Jurkat, Clone E6-1 (cell line): ENCODE results near the gene POU2F1.
"Not testable (repeated sequence)": the region's sequence is repeated elsewhere in the genome, so short reads cannot be mapped to it uniquely, and the experiment has no call there.

ENCODE experiments used
- DNase-seq: peaks from one replicate; pipeline ENCODE4 v3.0.0-alpha.2; 2011; ENCODE audit warnings: low read depth, low spot score
- H3K4me3 ChIP-seq: 2 replicates; pipeline ENCODE4 v1.5.1; 2011; ENCODE audit warnings: mild to moderate bottlenecking, low read length, control low read depth, moderate library complexity

The POU2F1 gene

DNA sequence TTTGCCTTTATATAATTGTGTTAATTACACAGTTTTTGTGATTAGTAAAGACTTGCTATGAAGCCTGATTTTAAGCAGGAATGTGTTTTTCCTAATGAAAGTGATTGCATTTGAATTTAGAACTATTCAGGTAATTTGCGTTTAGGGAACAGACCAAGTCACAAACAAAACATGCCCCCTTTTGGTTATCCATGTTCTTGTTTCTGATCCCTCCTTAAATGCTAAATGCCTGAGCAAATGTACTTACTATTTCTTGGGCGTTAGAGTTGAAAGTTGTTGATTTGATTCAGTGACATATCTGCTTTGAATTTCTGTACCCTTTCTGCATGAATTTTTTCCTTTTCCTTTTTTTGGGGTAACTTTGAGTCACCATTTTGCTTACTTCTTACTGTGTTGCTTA is 5.2 kb downstream of the POU2F1 start:
- no peak overlapping the region for H3K4me3 ChIP-seq
- no peak for DNase-seq

DNA sequence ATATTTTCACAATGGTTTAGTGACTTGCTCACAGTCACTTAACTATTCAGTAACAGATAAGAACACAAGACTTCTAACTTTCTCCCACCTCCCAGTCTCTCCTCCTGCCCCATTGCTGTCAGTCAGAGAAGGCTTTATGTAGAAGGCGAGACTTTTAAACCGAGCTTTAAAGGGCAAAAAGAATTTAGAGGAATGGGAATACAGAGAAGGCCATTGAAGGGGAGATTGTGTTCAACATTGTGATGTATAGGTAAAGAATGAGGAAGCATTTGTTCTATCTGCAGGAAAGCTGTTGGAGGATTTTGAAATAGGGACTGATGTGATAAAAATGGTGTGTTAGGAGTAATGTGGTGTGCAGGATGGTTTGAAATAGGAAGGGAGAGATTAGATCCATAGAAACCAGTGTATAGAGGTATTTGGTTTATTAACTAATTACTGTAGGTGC is 7.3 kb downstream of the POU2F1 start:
- no peak overlapping the region for H3K4me3 ChIP-seq
- no peak for DNase-seq

DNA sequence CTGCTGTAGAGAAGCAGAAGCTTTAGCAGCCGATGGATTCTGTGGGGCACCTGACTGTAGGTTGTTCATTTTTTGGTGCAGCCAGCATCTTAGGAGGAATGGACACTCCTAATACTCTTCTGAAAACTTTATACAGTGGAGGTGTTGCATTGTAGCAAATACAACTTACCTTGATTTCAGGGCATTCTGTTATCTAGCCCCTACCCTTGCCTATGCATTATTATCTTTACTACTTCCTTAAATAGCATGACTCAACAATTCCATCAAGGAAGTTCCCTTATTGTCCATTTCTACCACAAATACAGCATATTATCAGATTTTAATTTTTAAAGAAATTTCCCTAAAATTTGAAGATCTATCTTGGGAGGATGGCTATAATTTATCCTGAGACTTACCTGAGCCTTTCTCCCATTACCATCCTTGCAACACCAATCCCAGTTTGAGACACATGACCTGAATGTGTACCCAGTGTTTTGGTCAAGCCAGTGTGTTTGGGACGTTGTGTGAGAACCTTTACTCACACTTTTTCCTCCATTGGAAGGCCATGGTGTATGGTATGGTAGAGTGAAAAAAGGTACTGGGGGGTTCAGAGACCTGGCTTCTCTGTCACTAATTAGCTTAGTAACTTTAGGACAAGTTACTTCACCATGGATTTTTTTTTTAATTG is 9.2 kb downstream of the POU2F1 start:
- no peak overlapping the region for H3K4me3 ChIP-seq
- DNase-seq, result no peak

DNA sequence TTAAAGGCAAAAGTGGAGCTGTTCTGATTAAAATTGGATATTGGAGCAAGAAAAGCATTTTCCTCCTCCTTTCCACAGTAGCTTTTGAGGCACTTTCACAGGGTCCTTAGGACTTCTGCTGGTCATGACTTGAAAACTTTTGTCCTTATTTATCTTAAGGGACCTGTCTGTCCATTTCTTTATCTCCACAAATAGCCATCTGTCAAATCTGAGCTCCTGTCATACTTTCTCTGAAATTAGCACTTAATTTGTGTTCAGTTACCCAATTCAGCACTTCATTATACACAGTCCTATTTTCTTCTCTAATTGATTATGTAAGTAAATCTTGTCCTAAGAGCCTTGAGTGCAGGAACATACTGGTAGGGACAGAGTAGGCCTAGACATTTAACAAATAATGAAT is 9.8 kb downstream of the POU2F1 start:
- no peak for DNase-seq
- H3K4me3 ChIP-seq, result no peak overlapping the region

DNA sequence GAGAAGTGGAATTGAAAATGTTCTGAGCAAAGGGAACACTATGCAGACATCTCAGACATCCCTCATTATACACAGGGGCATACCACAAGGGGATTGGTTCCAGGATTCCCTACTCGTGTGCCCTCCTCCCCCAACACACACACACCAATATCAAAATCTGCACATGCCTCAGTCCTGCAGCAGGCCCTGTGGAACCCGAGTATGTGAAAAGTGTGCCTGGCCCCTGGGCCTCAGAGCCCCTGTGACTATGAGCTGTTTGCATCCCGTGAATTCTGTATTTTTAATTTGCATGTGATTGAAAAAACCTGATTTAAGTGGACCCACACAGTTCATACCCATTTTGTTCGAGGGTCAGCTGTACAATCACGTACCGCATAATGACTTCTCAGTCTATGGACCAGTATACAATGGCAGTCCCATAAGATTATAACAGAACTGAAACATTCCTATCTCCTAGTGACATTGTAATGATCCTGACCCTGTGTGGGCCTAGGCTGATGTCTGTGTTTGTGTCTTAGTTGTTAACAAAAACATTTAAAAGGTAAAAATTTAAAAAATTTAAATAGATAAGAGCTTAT is 11.3 kb downstream of the POU2F1 start:
- no peak for DNase-seq
- no peak overlapping the region for H3K4me3 ChIP-seq

DNA sequence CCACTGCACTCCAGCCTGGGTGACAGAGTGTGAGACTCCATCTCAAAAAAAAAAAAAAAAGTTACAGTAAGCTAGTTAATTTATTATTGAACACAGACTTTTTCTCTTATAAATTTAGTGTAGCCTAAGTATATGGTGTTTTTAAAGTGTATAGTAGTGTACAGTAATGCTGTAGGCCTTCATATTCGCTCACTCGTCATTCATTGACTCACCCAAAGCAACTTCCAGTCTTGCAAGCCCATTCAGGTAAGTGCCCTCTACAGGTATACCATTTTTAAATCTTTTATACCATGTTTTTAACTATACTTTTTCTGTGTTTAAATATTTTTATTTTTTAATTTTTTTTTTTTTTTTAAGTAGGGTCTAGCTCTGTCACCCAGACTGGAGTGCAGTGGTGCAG is 12.1 kb downstream of the POU2F1 start:
- no peak for DNase-seq

DNA sequence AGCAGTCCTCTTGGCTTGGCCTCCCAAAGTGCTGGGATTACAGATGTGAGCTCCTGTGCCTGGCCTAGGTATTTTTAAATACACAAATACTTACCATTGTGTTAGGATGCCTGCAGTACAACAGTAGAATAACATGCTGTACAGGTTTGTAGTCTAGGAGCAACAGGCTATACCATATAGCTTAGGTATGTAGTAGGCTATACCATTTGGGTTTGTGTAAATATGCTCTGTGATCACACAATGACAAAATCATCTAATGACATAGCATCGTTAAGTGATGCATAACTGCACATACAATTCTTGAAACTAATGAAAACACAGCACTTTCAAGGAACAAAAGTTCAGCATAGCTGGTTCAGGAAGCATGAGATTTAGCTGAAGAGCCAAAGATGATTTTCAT is 12.7 kb downstream of the POU2F1 start:
- no peak overlapping the region for H3K4me3 ChIP-seq
- DNase-seq, result no peak

More for the DNA sequence above, 12.1 kb downstream of the POU2F1 start:
- H3K4me3 ChIP-seq, result no peak overlapping the region

DNA sequence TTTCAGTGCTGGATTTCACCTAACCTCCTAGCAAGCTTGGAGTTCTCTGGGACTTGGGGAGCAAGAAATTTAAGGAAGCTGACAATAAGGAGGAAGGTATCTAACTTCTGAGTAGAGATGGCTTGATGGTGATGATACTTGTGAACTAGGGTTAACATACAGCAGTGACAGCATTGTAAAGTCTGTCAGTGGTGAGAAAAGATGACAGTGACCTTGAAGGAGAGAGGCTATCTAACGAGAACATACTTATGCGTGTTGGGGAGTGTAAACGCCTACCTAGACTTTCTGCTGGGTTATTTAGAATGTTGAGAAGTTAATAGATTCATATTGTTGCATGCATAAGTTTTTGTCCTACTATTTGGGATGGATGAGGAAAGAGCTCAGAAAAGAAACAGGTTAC is 16.3 kb downstream of the POU2F1 start:
- H3K4me3 ChIP-seq, result no peak overlapping the region
- no peak for DNase-seq

DNA sequence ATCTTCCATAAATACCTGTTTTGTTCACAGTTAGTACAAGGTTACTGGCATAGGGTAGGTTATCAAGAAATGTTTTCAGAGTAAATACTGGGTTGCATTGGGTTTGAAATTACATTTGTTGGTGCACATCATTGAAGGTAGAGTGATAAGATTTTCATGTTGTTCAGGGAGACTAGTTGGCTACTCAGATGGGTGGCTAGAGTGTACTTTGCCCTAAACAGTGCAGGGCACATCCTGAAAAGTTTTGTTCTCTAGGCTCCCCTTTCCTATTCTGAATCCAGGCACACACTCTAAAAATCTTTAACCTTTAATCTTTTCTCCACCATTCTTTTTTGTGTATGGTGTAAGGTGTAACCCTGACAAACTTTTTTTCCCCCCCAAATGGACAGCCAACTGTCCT is 18.0 kb downstream of the POU2F1 start:
- no peak for DNase-seq
- no peak overlapping the region for H3K4me3 ChIP-seq

DNA sequence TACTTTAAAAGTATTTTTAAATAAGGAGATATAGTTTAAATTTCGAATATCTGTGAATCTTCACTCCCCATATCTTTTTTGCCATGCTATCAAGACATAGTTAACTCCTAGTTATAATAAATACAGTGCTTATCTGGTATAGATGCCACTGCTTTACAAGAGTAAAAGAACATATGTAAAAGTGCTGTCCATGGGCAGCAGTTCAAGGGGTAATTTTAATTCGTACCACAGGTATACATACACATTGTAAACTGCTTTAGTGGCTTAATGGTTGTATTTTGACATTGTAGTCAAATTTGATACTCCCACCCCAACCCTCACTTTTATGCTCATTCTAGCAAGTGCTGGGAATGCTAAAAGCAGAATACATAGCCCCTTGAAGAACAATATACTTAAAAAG is 18.6 kb downstream of the POU2F1 start:
- DNase-seq, result no peak
- no peak overlapping the region for H3K4me3 ChIP-seq

DNA sequence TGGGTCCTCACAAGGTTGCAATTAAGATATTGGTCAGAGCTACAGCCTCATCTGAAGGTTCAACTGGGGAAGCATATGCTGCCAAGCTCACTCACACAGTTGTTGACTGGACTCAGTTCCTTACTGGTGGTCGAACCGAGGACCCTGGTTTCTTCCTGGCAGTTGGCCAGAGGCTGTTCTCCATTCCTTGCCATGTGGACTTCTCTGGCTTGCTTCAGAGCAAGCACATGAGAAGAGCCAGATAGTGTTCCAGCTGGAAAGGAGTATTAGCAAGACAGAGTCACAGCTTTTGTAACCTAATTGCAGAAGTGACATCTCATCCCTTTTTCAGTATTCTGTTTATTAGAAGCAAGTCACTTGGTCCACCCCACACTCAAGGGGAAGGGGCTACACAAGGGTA is 23.6 kb downstream of the POU2F1 start:
- no peak for DNase-seq
- no peak overlapping the region for H3K4me3 ChIP-seq

DNA sequence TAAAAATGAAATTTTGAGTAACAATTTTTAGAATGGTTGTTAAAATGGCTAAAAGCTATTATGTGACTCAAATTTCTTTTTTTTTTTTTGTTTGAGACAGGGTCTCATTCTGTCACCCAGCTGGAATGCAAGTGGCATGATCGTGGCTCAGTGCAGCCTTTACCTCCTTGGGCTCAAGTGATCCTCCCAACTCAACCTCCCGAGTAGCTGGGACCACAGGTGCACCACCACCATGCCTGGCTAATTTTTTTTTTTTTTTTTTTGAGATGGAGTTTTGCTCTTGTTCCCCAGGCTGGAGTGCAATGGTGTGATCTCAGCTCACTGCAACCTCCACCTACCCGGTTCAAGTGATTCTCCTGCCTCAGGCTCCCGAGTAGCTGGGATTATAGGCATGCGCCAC is 24.5 kb downstream of the POU2F1 start:
- DNase-seq, result not testable (repeated sequence)

DNA sequence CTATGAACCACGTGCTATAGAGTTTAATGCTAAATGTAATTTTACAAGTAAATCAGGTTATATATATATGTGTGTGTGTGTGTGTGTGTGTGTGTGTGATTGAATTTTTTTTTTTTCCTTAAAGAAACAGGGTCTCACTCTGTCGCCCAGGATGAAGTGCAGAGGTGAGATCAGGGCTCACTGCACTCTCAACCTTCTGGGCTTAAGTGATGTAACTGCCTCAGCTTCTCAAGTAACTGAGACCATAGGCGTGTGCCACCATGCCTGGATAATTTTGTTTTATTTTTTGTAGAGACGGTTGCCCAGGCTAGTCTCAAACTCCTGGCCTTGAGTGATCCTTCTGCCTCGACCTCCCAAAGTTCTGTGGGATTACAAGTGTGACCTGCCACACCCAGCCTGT is 26.3 kb downstream of the POU2F1 start:
- no peak for DNase-seq
- H3K4me3 ChIP-seq, result no peak overlapping the region

More for the DNA sequence above, 24.5 kb downstream of the POU2F1 start:
- not testable (repeated sequence) for H3K4me3 ChIP-seq

DNA sequence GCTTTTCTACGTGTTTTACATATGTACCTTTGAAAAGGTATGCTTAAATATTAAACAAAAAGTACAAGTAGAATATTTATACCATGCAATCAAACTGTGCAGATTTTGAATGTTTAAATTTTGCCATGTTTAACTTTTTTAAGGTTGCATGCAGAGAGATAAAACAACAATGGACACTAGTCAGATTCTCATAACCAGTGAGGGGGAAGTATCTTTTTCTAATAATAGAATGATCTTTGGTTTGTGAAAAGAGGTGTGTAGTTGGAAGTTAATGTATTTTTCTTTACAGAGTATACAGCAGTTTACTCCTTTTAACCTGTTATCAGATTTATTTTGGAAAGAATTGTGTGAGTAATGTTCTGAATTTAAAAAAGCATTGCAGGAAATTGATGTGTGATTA is 27.1 kb downstream of the POU2F1 start:
- no peak for DNase-seq

DNA sequence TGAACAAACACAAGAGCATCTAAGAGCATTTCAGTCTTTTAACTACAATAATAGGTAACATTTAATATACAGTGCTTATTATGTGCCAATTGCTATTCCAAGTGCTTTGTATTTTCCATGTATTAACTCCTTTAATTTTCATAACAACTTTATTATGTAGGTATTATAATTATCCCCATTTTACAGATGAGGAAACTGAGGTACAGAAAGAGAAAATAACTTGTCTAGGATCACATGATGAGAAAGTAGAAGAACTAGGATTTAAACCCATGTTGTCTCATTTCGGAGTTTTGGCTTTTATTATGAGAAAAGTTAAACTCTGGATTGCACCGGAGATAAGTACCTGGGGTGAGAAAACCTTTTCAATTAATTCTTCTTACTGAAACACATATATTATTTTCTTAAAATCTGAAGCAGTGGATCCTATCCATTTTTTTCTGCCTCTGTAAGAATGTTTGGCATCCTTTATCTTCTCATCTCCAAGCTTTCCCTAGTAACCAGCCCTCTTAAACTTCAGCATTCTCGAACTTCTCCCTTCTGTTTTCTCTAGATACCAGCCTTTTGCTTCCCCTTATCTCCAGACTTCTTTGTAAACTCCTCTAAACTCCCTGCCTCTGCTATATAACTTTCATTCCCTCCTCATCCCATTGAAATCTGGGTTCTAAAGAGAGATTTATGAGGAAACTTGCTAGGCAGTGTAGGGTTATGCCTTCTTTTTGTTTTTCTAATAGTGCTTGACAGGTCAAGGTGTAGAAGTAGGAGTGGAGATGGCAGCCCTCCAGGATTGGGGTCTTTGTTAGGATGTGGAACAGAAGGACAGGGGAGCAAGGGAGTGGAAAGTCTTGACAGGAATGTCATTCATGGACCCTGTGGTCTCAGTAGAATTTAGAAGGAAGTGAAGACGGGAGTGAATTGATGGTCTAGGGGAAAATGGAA is 28.3 kb downstream of the POU2F1 start:
- DNase-seq, result no peak
- no peak overlapping the region for H3K4me3 ChIP-seq

More for the DNA sequence above, 27.1 kb downstream of the POU2F1 start:
- H3K4me3 ChIP-seq, result no peak overlapping the region

DNA sequence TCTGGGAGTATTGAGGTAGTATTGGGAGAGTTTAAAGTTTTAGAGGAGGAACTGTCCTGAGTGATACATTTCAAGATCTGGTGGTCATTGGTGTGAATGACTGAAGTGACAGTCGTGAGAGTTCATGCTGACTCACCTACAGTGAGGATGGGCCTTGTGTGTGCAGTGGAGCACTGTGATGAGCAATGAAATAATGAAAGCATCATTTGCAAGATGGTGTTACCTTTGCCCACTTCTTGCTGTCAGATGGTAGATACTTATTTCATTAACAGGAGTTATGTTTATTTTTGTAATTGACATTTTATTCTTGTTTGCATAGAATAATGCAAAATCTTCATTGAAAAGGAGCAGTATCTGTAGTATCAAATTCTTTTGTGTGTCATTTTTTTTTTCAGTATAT is 29.0 kb downstream of the POU2F1 start:
- no peak overlapping the region for H3K4me3 ChIP-seq
- DNase-seq, result no peak

DNA sequence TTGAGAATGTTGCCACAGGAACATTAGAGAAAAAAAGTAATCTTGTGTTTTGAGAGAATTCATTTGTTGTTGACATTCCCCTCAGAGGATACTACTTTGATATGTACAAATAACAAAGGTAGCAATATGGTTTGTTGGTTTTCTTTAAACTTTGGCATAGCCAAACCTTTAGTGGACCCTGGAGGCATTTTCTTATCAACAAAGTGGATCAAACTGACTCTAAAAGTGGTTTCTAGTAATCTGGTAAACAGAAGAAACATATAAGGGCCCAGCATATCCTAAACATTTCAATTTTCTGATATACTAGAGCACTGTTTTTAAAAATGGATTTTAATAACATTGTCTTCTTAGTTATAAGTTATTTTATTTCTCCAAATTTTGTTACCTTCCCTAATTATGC is 29.8 kb downstream of the POU2F1 start:
- no peak overlapping the region for H3K4me3 ChIP-seq

DNA sequence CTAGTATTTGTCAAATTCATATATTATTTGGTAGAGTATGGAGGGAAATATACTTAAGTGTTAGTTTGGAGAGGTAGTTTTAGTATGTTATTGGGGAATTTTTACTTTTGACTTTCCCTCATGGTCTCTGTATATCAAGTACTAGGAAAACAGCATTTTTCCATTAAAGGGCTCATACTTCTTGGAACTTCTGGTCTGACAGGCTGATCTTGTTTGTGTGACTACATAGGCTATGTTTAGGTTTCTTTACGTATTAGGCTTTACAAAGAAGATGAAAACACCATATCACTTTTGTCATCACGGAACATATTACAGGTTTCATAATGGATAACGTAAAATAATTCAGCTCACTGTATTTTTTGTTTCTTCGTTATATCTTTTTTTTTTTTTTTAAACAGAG is 30.8 kb downstream of the POU2F1 start:
- H3K4me3 ChIP-seq, result no peak overlapping the region
- DNase-seq, result no peak

More for the DNA sequence above, 29.8 kb downstream of the POU2F1 start:
- no peak for DNase-seq

DNA sequence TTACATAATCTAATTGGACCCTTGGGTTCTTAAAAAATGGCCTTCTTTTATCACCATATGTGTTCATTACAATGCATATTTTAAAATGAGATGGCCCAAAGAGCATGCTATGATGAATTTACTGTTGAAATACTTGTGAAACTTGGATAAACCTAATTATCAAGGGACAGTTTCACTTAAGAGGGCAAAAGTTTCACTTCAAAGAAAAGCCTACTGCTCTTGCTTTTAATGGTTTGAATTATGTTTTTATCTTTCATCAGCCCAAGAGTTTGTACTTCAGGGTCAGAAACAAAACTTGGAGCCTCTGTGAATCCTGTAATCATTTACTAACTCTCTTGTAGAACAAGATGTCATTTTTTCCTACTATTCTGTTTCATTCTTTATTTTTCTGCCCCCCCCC is 32.3 kb downstream of the POU2F1 start:
- no peak overlapping the region for H3K4me3 ChIP-seq
- no peak for DNase-seq

DNA sequence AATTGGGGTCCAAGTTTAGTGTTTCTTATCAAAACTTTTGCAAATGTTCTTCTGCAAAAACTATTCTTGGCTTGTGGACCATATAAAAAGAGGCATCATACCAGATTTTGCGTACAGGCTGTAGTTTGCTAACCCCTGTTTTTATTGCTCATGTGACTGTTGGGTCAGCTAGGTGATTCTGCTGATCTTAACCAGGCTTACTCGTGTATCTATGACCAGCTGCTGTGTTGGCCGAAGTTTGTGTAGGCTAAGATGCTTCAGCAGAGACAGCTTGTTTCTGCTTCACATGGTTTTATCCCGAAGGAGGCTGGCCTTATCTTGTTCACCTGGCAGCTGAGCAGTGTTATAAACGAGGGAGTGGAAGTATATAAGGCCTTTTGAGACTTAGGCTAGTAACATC is 38.2 kb downstream of the POU2F1 start:
- DNase-seq, result no peak
- H3K4me3 ChIP-seq, result no peak overlapping the region
